Activated naive CD4-positive, alpha-beta T cell treated with anti-CD3 and anti-CD28 coated beads for 36 hours (primary cell): Measurements from ENCODE around the gene LY6G5C. TPM values are rescaled to one million over a fixed set of nuclear protein-coding genes. Genes with fewer than 3 reads are reported as not detected.

Experiments used
- CTCF ChIA-PET: fragments of 350-600 bp; sonication (Branson Sonifier 250); formaldehyde crosslinking; loops from one replicate; lab custom pipeline; 2021; ENCODE audit warnings: antibody characterized with exemption; lab: Charles Lee
- DNase-seq: peaks from one replicate; pipeline ENCODE4 v3.0.0-alpha.2; 2020
- H3K27ac Mint-ChIP-seq: one replicate; pipeline ENCODE4 v1.8.0; 2021; ENCODE audit warnings: mild to moderate bottlenecking, mixed read lengths
- H3K27me3 Mint-ChIP-seq: one replicate; pipeline ENCODE4 v1.8.0; 2021; ENCODE audit warnings: low read depth, mixed read lengths
- H3K36me3 Mint-ChIP-seq: one replicate; pipeline ENCODE4 v1.8.0; 2021; ENCODE audit warnings: low read depth, mixed read lengths
- H3K4me1 Mint-ChIP-seq: one replicate; pipeline ENCODE4 v1.8.0; 2021; ENCODE audit warnings: low read depth, mixed read lengths
- H3K4me3 Mint-ChIP-seq: one replicate; pipeline ENCODE4 v1.8.0; 2021; ENCODE audit warnings: mild to moderate bottlenecking, moderate library complexity, mixed read lengths
- H3K9me3 Mint-ChIP-seq: one replicate; pipeline ENCODE4 v1.8.0; 2021; ENCODE audit warnings: mixed read lengths
- intact Hi-C: fragments of 100-400 bp; cut with micrococcal nuclease; formaldehyde crosslinking; loops from one replicate; pipeline ENCODE4 v1.15.1; 2023
- total RNA-seq, 2 experiments: library from RNA; stranded (reverse); gene quantifications; one replicate each; pipeline ENCODE4 v1.2.3, GENCODE V29; 2021

The LY6G5C gene
- total RNA-seq, 2 experiments from 2014 or later = 0.93 to 1.4 TPM

GRCh38 chr6:31657406-31658157, 23.3 kb downstream of the LY6G5C start:
- intact Hi-C loops = no loop called here
- CTCF ChIA-PET = interaction anchor here (1.0 kb wide), 1 partner anchor 170 kb away, joined by 3 read pairs; the partner anchor contains the start of gene HSPA1B
- H3K4me3 Mint-ChIP-seq = no peak overlapping the region
- no peaks in the 10 kb centered on the region for H3K27me3 Mint-ChIP-seq
- peaks cover 32% of the 10 kb centered on the region for H3K36me3 Mint-ChIP-seq
- H3K27ac Mint-ChIP-seq = peak overlapping the region; percentile 67
- peaks cover 55% of the 10 kb centered on the region for H3K4me1 Mint-ChIP-seq
- DNase-seq = peak; percentile 56
- no peaks in the 10 kb centered on the region for H3K9me3 Mint-ChIP-seq

DNA sequence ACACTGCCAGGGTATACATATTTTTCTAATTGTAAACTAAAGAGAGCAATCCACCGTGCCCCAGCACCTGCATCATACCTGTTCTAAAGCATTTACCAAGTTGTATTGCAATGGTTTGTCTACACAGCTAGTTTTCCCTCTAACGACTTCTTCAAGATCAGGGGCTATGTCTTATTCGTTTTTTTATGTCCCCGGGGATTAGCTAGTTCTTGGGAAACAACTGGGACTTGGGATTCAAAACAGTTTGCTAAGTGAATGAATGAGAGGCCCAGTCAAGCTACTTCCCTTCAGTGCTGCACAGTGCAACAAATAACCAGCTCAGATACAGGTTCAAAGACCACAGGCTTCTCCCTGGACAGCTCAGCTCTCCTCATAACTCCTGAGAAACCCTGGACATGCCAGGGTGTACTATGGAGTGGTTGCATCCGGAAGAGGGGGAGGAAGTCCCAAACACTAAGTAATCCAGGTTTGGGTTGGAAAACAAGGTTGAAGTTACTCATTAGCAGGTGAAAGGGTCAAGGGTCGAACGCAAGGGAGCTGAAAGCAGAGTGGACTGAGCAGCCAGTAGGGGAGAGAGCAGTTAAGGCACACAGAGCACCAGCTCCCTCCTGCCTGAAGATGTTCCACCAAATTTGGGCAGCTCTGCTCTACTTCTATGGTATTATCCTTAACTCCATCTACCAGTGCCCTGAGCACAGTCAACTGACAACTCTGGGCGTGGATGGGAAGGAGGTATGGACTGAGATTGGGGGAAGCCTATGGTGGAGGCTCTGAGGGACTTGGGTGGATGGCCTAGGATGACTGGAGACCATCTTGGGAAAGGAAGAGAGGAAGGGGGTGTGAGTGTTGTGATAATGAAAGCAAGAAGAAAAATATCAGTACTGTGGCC, 25.3 kb downstream of the LY6G5C start, which contains the start of gene APOM:
Gene APOM (plus strand): TSS at position 546 of the 889 bp plus-strand sequence. CDS start 73 bp downstream, at position 619.
- intact Hi-C loops = no loop called here
- peaks cover 52% of the 10 kb centered on the region for H3K4me1 Mint-ChIP-seq
- no peak within 1 kb of the TSS for H3K4me3 Mint-ChIP-seq
- no peak for DNase-seq
- H3K36me3 Mint-ChIP-seq = peaks cover 19% of the 10 kb centered on the region
- H3K27ac Mint-ChIP-seq = peak within 1 kb of the TSS; percentile 34
- H3K9me3 Mint-ChIP-seq = no peaks in the 10 kb centered on the region
- CTCF ChIA-PET = interaction anchor here (0.5 kb wide), 1 partner anchor 38 kb away, joined by 3 read pairs; no protein-coding TSS in a partner anchor
- H3K27me3 Mint-ChIP-seq = no peaks in the 10 kb centered on the region

GRCh38 chr6:31654574-31655348, 26.1 kb downstream of the LY6G5C start:
- no peak for DNase-seq

DNA sequence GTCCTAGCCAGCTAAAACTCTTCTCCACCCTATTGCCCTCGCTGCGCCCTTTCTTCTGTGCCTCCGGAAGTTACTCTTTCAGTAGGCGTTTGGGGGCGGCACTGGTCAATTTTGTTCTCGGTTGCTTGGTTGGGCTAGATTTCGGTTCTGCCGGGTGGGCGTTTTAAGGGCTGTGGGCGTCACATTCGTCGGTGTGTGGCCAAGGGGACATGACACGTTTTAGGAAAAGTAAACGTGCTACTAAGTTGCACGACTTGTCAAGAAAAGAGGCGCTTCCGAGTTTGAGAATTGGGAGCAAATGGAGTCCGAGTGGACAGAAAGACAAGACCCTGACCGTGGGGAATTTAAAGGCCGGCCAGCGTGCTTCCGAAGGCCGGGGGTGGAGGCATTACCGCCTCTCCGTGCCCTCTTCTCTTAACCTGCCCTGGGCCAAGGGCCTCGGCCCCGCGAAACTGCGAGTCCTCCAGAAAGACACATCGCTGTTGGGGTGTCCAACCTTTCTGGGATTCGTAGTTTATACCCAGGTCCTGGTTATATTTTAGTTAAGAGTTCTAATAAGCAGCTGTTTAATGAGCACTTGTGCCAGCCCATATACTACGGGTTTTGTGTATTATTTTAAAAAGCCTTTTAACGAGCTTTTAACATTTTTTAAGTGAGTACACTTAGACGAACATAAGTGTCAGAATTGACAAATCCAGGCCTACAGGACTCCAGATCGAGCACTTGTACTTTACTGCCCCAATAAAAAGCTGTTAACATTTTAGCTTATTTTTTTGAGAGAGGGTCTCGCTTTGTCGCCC, 27.7 kb downstream of the LY6G5C start:
- Mint-ChIP-seq H3K27ac (peak overlapping the region; percentile 98), H3K27me3 (no peaks in the 10 kb centered on the region), H3K36me3 (peaks cover 19% of the 10 kb centered on the region), H3K9me3 (no peaks in the 10 kb centered on the region), H3K4me1 (peaks cover 44% of the 10 kb centered on the region), H3K4me3 (peak overlapping the region; percentile 96)
- intact Hi-C loops = loop anchor here (1.0 to 2.0 kb wide), 9 partner anchors 7 to 210 kb away; partner anchors contain the start of genes ABHD16A, C6orf47, DDX39B and NFKBIL1
- CTCF ChIA-PET = interaction anchor here (0.6 to 2.4 kb wide), 7 partner anchors 11 to 179 kb away, joined by 3 to 7 read pairs (median 4); partner anchors contain the start of genes ATP6V1G2 and GPANK1
- DNase-seq = peak; percentile 92

More at GRCh38 chr6:31654574-31655348, 26.1 kb downstream of the LY6G5C start:
- intact Hi-C loops = no loop called here
- H3K27me3 Mint-ChIP-seq = no peaks in the 10 kb centered on the region
- H3K36me3 Mint-ChIP-seq = peaks cover 13% of the 10 kb centered on the region
- H3K9me3 Mint-ChIP-seq = no peaks in the 10 kb centered on the region
- peaks cover 54% of the 10 kb centered on the region for H3K4me1 Mint-ChIP-seq
- CTCF ChIA-PET = interaction anchor here (0.8 to 1.7 kb wide), 3 partner anchors 109 to 163 kb away, joined by 3 to 5 read pairs (median 4); partner anchors contain the start of gene ATP6V1G2
- no peak overlapping the region for H3K4me3 Mint-ChIP-seq
- H3K27ac Mint-ChIP-seq = peak overlapping the region; percentile 16

- DNase-seq = peak; percentile 78
- H3K4me1 Mint-ChIP-seq = peaks cover 37% of the 10 kb centered on the region
- no peaks in the 10 kb centered on the region for H3K9me3 Mint-ChIP-seq
- H3K36me3 Mint-ChIP-seq = peaks cover 20% of the 10 kb centered on the region
- peak overlapping the region; percentile 98 for H3K27ac Mint-ChIP-seq
- H3K4me3 Mint-ChIP-seq = peak overlapping the region; percentile 96
- CTCF ChIA-PET = interaction anchor here (1.2 to 2.4 kb wide), 4 partner anchors 12 to 180 kb away, joined by 3 to 7 read pairs (median 6); no protein-coding TSS in a partner anchor
- H3K27me3 Mint-ChIP-seq = no peaks in the 10 kb centered on the region
- intact Hi-C loops = loop anchor here (1.0 to 2.0 kb wide), 9 partner anchors 9 to 212 kb away; partner anchors contain the start of genes ABHD16A, C6orf47, DDX39B and NFKBIL1
These were observed 29.2 kb downstream of the LY6G5C start for GRCh38 chr6:31651602-31652191.

- no peaks in the 10 kb centered on the region for H3K27me3 Mint-ChIP-seq
- CTCF ChIA-PET = no interaction called here
- H3K9me3 Mint-ChIP-seq = no peaks in the 10 kb centered on the region
- H3K4me1 Mint-ChIP-seq = peaks cover 11% of the 10 kb centered on the region
- intact Hi-C loops = no loop called here
- no peak overlapping the region for H3K4me3 Mint-ChIP-seq
- DNase-seq = no peak
- peaks cover 32% of the 10 kb centered on the region for H3K36me3 Mint-ChIP-seq
- H3K27ac Mint-ChIP-seq = no peak overlapping the region
These were observed 35.5 kb downstream of the LY6G5C start for GRCh38 chr6:31645325-31645724.

DNA sequence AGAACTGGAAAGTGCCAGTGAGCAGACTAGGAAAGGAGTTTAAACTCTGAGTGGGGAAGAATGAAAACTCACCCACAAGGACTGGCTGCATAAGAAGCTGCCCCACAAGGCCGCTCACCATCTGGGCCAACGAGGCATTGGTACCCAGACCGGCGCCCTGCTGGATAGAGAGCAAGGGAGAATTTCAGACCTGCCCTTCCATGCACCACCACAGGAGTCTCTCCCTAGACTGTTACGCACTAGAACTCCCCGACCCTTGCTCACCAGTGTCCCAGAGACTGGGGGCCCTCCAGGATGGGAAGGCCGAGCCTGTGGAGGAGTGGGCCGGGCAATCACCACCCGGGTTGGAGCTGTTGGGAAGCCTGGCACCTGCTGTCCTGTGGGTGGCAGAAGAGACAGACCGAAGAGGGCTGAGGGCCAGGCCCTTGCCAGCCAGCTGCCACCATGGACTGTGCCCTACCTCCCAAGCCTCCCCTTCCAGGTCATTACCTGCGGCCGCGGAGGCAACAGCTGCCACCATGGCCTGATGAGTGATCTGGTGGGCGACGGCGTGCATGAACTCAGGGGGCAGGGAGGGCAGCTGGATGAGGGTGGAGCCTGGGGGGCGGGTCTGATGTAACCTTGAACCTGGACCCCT, 36.9 kb downstream of the LY6G5C start:
- H3K27me3 Mint-ChIP-seq = no peaks in the 10 kb centered on the region
- H3K4me3 Mint-ChIP-seq = no peak overlapping the region
- intact Hi-C loops = no loop called here
- peaks cover 1% of the 10 kb centered on the region for H3K4me1 Mint-ChIP-seq
- DNase-seq = no peak
- no peaks in the 10 kb centered on the region for H3K9me3 Mint-ChIP-seq
- H3K27ac Mint-ChIP-seq = no peak overlapping the region
- CTCF ChIA-PET = interaction anchor here (0.7 kb wide), 1 partner anchor 296 kb away, joined by 3 read pairs; no protein-coding TSS in a partner anchor
- peaks cover 28% of the 10 kb centered on the region for H3K36me3 Mint-ChIP-seq

DNA sequence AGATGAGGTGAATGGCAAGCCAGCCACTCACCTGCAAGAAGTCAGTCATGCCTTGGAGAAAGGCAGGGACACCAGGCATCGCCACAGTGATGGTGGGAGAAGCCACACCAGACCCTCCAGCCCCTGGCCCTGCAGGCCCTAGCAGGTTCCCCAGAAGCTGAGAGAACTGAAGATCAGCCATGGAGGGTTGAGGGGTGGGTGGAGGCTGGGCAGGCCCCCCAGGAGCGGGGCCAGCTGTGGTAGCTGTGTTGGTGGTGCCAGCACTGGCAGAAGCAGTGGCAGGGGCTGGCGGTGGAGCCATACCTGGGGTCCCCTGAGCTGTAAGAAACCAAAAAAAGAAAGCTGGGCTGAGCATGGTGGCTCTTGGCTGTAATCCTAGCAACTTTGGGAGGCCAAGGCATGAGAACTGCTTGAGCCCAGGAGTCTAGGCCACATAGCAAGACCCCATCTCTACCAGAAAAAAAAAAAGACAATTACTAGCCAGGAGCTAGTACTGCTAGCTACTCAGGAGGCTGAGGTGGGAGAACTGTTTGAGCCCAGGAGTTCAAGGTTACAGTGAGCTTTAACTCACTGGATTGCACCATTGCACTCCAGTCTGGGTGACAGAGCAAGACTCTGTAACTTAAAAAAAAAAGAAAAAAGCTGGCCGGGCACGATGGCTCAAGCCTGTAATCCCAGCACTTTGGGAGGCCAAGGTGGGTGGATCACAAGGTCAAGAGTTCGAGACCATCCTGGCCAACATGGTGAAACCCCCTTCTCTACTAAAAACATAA, 37.9 kb downstream of the LY6G5C start:
- Mint-ChIP-seq H3K4me3 (no peak overlapping the region), H3K27me3 (no peaks in the 10 kb centered on the region), H3K9me3 (no peaks in the 10 kb centered on the region), H3K36me3 (peaks cover 26% of the 10 kb centered on the region), H3K27ac (peak overlapping the region; percentile 60), H3K4me1 (peaks cover 1% of the 10 kb centered on the region)
- intact Hi-C loops = no loop called here
- no peak for DNase-seq
- CTCF ChIA-PET = interaction anchor here (0.7 kb wide), 1 partner anchor 297 kb away, joined by 3 read pairs; no protein-coding TSS in a partner anchor

- H3K27ac Mint-ChIP-seq = peak overlapping the region; percentile 21
- no peaks in the 10 kb centered on the region for H3K27me3 Mint-ChIP-seq
- CTCF ChIA-PET = no interaction called here
- H3K4me1 Mint-ChIP-seq = peaks cover 1% of the 10 kb centered on the region
- DNase-seq = no peak
- H3K4me3 Mint-ChIP-seq = no peak overlapping the region
- intact Hi-C loops = no loop called here
- H3K36me3 Mint-ChIP-seq = peaks cover 30% of the 10 kb centered on the region
- no peaks in the 10 kb centered on the region for H3K9me3 Mint-ChIP-seq
These were observed 39.5 kb downstream of the LY6G5C start for GRCh38 chr6:31641370-31641769.

GRCh38 chr6:31640612-31641011, 40.3 kb downstream of the LY6G5C start:
- H3K36me3 Mint-ChIP-seq = peaks cover 34% of the 10 kb centered on the region
- CTCF ChIA-PET = no interaction called here

More at GRCh38 chr6:31640612-31641011, 40.3 kb downstream of the LY6G5C start:
- Mint-ChIP-seq H3K4me1 (peaks cover 1% of the 10 kb centered on the region), H3K27ac (peak overlapping the region; percentile 60), H3K9me3 (no peaks in the 10 kb centered on the region), H3K27me3 (no peaks in the 10 kb centered on the region), H3K4me3 (no peak overlapping the region)
- DNase-seq = no peak
- intact Hi-C loops = no loop called here
